Uterus (tissue), 2 donors: Measurements from ENCODE around the gene AMBRA1.

Experiments used
- POLR2A ChIP-seq, 2 donors: fragments of 450-650 bp; IDR thresholded peaks; one replicate each; pipeline ENCODE4 v1.6.1; 2016; ENCODE audit warnings: antibody characterized with exemption in 2 of 2, mild to moderate bottlenecking in 1 of 2, moderate library complexity in 1 of 2
- TF ChIP-seq, protein P1 (sequence below), 4 experiments: fragments of 200-600 bp in 2 of 4; fragments of 450-650 bp in 2 of 4; sonication (generic) in 2 of 4; IDR thresholded peaks; one replicate each; pipeline ENCODE4 v1.5.1; 2016 to 2019; ENCODE audit warnings: antibody characterized with exemption in 4 of 4, mild to moderate bottlenecking in 2 of 4, moderate library complexity in 1 of 4

DNA sequence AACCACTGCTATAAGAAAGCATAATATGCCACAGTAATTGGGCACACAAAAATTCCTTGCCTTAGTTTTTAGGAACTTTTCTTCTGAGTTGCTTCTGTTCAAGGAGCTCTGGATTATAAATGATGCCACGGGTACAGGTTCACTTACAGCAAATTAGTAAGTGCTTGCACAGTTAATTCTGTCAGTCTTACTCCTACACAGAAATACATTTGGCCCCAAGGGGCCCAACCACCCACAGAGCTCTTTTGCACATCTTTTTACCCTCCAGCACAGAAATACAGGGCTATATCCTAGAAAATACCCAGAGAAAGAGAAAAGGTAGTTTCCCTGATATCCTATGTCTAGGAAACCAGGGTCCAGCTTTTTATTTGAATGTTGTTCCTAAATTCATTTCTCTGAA lies 115.6 kb downstream of the AMBRA1 start:
- TF ChIP-seq, protein P1, sequence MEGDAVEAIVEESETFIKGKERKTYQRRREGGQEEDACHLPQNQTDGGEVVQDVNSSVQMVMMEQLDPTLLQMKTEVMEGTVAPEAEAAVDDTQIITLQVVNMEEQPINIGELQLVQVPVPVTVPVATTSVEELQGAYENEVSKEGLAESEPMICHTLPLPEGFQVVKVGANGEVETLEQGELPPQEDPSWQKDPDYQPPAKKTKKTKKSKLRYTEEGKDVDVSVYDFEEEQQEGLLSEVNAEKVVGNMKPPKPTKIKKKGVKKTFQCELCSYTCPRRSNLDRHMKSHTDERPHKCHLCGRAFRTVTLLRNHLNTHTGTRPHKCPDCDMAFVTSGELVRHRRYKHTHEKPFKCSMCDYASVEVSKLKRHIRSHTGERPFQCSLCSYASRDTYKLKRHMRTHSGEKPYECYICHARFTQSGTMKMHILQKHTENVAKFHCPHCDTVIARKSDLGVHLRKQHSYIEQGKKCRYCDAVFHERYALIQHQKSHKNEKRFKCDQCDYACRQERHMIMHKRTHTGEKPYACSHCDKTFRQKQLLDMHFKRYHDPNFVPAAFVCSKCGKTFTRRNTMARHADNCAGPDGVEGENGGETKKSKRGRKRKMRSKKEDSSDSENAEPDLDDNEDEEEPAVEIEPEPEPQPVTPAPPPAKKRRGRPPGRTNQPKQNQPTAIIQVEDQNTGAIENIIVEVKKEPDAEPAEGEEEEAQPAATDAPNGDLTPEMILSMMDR (IDR thresholded peaks at IDR 0.05) = no peak
- no peak for TF ChIP-seq POLR2A (IDR thresholded peaks at IDR 0.05)
